ENCODE results near the gene KRTAP10-6. TPM values are rescaled to one million over a fixed set of nuclear protein-coding genes. Genes with fewer than 3 reads are reported as not detected.
"Not testable (repeated sequence)": the region's sequence is repeated elsewhere in the genome, so short reads cannot be mapped to it uniquely, and the experiment has no call there.

The KRTAP10-6 gene
- total RNA-seq: not detected
- long read RNA-seq: 0 reads

- Histone ChIP-seq H3K9me3 (no peaks in the 10 kb centered on the region), H3K36me3 (no peaks in the 10 kb centered on the region), H3K4me1 (peaks cover 0 to 8% (median 0%) of the 10 kb centered on the region in 4 donors), H3K4me3 (no peak within 1 kb of the TSS), H3K27me3 (no peaks in the 10 kb centered on the region), H3K27ac (peak within 1 kb of the TSS in 1 of 3 donors; percentile 53)
- peak in 3 of 4 donors; percentile 7 to 51 (median 36) for ATAC-seq
- intact Hi-C loops (cut with DNase I): no loop called here
- WGBS (ENCODE audit: insufficient coverage, low coverage, low lambda C conversion rate, missing lambda C conversion rate): 50% methylated on average over 1 of the region's 33 CpGs
- TF ChIP-seq CTCF (IDR thresholded peaks at IDR 0.05): no peak
- no peak for TF ChIP-seq POLR2A (IDR thresholded peaks at IDR 0.05)
- DNase-seq: peak in 1 of 3 donors; percentile 51
These were observed at the start of gene KRTAP10-6 for GRCh38 chr21:44592446-44593311. TSS of gene KRTAP10-6 (minus strand) at chr21:44592505. CDS start at chr21:44592484, 21 bp downstream.

- no peak for TF ChIP-seq CTCF (IDR thresholded peaks at IDR 0.05)
- no peak for TF ChIP-seq POLR2A (IDR thresholded peaks at IDR 0.05)
- ATAC-seq (no peak), DNase-seq (no peak)
- Histone ChIP-seq H3K27me3 (no peaks in the 10 kb centered on the region), H3K27ac (no peak overlapping the region), H3K4me3 (no peak overlapping the region), H3K4me1 (no peaks in the 10 kb centered on the region), H3K36me3 (no peaks in the 10 kb centered on the region), H3K9me3 (peaks cover 0 to 5% (median 2%) of the 10 kb centered on the region in 4 donors)
- 57% methylated on average over 2 of the region's 5 CpGs for WGBS (ENCODE audit: insufficient coverage, low coverage, low lambda C conversion rate, missing lambda C conversion rate)
- intact Hi-C loops (cut with DNase I): no loop called here
These were observed 48.5 kb upstream of the KRTAP10-6 start for GRCh38 chr21:44640761-44641160.

- DNase-seq: no peak
- TF ChIP-seq POLR2A (IDR thresholded peaks at IDR 0.05) (no peak), CTCF (IDR thresholded peaks at IDR 0.05) (no peak)
- H3K27ac ChIP-seq: no peak overlapping the region
- no peak for ATAC-seq
- intact Hi-C loops (cut with DNase I): no loop called here
- H3K27me3 ChIP-seq: no peaks in the 10 kb centered on the region
- H3K4me3 ChIP-seq: no peak overlapping the region
- H3K9me3 ChIP-seq: peaks cover 0 to under 1% (median 0%) of the 10 kb centered on the region in 4 donors
- no peaks in the 10 kb centered on the region for H3K36me3 ChIP-seq
- WGBS (ENCODE audit: insufficient coverage, low coverage, low lambda C conversion rate, missing lambda C conversion rate): 60% methylated on average over 1 of the region's 12 CpGs
- H3K4me1 ChIP-seq: no peaks in the 10 kb centered on the region
These were observed 47.0 kb upstream of the KRTAP10-6 start for GRCh38 chr21:44639331-44639655.

- H3K36me3 ChIP-seq; DNase-seq; intact Hi-C loops (cut with DNase I); H3K4me1 ChIP-seq; H3K27ac ChIP-seq; H3K27me3 ChIP-seq; H3K4me3 ChIP-seq; H3K9me3 ChIP-seq: not testable (repeated sequence)
- ATAC-seq: peak in 1 of 4 donors; percentile 10
- WGBS (ENCODE audit: insufficient coverage, low coverage, low lambda C conversion rate, missing lambda C conversion rate): 65% methylated on average over 9 of the region's 21 CpGs
These were observed 46.4 kb upstream of the KRTAP10-6 start for GRCh38 chr21:44638506-44639330.

GRCh38 chr21:44637851-44638348 is 45.6 kb upstream of the KRTAP10-6 start:
- DNase-seq; ATAC-seq; H3K4me3 ChIP-seq; H3K36me3 ChIP-seq; H3K9me3 ChIP-seq; H3K27me3 ChIP-seq; intact Hi-C loops (cut with DNase I); H3K4me1 ChIP-seq; H3K27ac ChIP-seq: not testable (repeated sequence)
- WGBS (ENCODE audit: insufficient coverage, low coverage, low lambda C conversion rate, missing lambda C conversion rate): 33% methylated on average over 9 of the region's 12 CpGs

Data from right lobe of liver (tissue), 6 donors.